NCI-H460 (cell line): ENCODE measurements around the gene ATOH8. TPM values are rescaled to one million over a fixed set of nuclear protein-coding genes. Genes with fewer than 3 reads are reported as not detected.

Experiments used
- DNase-seq: peaks from one replicate; pipeline ENCODE4 v3.0.0-alpha.2; 2016; ENCODE audit warnings: low read depth; ENCODE audit errors: extremely low read depth
- total RNA-seq: library from RNA; depleted of rRNA; stranded (reverse); fragments of >200 nt; shearing (Covaris generic); gene quantifications from 2 replicates; pipeline ENCODE4 v1.2.3, GENCODE V29; 2014

Gene ATOH8
- total RNA-seq, 1 experiment from 2014 or later: 0.89 TPM

GRCh38 chr2:85767803-85768665 lies 14.2 kb downstream of the ATOH8 start:
- no peak for DNase-seq

GRCh38 chr2:85768713-85769112 lies 14.9 kb downstream of the ATOH8 start:
- no peak for DNase-seq

- DNase-seq: no peak
These were observed 15.6 kb downstream of the ATOH8 start for GRCh38 chr2:85769236-85769982.

DNA sequence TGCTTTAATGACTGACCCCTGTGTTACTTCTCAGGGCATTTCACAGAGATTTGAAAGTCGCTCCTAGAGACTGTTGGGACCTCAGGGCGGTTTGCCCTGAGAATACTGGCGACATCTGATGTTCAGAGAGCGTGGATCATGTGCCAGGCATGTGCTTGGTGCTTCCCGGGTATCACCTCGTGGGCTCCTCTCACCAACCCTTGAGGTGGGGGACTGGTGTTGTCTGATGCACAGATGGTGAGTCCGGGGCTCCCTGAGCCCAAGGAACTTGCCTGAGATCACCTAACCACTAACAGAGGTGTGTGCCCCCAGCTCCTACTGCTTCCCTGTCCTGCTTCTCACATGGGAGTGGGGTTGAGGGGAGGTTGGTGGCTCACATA lies 16.2 kb downstream of the ATOH8 start:
- no peak for DNase-seq

GRCh38 chr2:85770369-85770768 lies 16.6 kb downstream of the ATOH8 start:
- DNase-seq: no peak

GRCh38 chr2:85770786-85771409 lies 17.1 kb downstream of the ATOH8 start:
- DNase-seq: no peak

GRCh38 chr2:85771486-85771885 lies 17.7 kb downstream of the ATOH8 start:
- DNase-seq: no peak

DNA sequence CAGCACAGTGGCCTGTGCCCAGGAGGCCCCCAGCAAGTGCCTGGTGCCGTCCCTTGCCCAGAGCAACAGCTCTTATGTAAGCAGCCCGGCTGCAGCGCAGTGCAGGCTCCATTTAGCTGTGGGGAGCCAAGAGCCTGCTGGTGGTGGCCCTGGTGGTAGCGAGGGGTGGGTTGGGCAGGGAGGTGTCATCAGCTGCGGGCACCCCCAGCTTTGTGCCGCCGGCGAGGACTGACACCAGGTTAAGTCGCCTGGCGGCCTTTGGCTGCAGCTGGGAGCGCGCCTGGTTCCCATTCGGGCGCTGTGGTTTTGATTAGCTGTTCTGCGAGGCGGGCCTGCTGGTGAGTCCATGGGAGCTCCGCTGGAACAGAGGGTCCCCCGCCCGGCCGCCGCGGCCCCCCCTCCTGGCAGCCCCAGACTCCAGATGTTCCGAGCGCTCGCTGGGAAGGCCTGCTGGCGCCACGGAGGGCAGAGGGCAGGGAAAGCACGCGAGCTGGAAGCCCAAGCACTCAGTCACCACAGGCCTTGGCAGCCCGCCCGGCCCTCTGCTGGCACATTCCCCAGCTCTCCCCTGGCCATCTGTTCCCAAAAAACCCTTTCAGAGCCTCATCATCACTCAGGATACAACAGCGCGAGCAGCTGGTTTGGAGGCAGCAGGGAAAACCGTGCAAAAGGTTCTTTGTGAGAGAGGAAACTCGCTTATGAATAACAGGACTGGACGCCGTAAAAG lies 18.4 kb downstream of the ATOH8 start:
- peak; percentile 77 for DNase-seq

DNA sequence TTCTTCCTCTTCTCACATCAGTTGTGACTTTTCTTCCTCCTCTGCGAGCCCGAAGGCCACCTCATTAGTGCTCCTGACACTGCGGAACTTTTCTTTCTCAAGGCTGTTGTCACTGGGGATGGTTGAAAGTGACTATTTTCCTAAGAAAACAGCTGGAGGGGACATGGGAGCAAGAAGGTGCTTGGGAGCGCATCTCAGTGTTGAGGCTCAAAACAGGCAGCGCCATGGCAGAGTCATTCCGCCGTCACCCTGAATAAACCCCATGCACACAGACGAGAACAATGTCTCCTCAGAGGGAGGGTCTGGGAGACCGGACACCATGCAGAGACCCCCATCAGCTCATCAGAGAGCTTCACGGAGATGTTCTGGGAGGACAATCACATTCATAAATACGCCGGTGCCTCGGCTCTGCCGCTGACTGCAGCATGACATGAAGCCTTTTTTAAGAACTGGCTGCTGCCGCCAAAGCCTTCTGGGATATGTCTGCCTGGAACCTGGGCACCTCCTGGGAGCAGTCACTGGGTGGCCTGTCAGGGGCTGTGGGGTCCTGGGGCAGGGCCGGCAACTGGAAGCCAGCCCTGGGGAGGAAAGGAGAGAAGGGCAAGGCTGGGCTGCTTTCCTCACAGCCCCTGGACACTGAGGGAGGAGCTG lies 19.2 kb downstream of the ATOH8 start:
- DNase-seq: no peak

DNA sequence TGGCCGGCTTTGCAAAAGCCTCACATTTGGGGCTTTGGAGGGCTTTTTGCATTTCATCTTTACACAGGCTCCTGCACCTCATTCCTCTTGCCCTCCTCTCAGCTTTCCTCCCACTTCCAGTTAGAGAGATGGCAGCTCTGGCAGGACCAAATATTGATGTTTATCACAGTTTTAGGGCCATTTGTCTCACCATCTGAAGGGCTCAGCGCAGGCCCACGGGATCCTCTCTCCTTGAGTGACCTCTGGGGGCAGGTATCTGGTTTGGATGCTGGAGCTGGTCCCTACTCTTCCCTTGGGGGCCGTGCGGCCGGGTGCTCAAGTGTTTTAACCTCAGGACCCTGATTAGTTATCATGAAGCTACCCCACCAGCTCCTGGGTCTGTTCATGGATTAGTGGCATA lies 19.9 kb downstream of the ATOH8 start:
- no peak for DNase-seq

DNA sequence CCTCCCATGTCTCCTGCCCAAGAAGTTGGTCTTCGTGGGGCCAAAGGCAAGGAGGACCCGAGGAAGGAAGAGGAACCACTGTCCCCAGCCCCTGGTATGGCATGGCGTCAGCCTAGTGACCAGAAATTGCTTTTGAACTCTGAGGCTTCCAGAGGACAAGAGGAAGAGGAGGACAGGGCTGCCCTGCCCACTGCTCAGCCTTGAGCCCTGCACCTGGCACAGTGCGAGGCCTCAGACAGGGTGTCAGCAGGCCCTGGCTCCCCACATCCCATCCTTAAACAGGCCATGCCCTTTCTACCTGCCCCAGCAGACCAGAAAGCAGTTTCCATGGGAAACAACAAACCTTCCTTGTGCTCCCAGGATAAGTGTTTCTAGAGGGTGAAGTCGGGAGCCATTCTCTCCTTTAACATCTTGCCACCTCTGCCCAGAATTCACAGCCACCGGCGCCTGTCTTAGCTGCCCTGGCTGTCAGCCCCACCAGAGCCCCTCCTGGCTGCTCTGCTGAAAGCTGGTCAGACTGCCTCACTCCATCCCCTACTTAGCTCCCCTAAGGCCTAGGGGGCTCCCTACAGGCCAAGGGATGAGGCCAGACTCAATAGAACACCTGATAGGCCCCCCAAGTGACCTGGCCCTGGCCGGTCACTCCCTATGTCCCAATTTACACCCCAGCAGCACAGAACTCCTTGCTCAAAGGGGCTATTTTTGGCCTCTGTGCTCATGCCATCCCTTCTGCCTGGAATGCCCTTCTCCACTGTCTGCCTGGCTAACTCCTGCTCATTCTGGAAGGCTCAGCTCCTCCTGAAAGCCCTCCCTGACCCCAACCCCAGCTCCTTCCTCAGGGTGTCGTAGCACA lies 20.6 kb downstream of the ATOH8 start:
- no peak for DNase-seq

- DNase-seq: no peak
These were observed 21.9 kb downstream of the ATOH8 start for GRCh38 chr2:85775406-85776381.

GRCh38 chr2:85776672-85777071 lies 22.9 kb downstream of the ATOH8 start:
- no peak for DNase-seq

DNA sequence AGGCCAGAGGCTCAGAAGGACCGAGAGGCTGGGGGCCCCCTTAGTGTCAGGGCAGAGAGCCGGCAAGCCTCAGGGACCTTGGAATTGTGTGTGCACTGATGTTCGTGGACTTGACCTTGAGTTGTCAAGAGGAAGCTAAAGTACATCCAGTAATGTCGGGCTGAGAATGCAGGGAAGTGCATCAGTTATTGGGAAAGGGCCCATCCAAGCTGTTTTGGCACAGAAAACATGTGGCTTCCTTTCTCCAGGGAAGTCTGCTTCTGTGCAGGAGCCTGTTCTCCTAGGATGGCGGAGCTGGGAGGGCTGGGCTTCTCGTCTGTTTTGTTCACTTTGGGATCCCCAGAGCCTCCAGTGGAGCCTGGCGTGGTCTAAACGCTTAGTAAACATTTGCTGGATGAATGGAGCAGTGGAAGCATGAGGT lies 23.7 kb downstream of the ATOH8 start:
- DNase-seq: no peak

DNA sequence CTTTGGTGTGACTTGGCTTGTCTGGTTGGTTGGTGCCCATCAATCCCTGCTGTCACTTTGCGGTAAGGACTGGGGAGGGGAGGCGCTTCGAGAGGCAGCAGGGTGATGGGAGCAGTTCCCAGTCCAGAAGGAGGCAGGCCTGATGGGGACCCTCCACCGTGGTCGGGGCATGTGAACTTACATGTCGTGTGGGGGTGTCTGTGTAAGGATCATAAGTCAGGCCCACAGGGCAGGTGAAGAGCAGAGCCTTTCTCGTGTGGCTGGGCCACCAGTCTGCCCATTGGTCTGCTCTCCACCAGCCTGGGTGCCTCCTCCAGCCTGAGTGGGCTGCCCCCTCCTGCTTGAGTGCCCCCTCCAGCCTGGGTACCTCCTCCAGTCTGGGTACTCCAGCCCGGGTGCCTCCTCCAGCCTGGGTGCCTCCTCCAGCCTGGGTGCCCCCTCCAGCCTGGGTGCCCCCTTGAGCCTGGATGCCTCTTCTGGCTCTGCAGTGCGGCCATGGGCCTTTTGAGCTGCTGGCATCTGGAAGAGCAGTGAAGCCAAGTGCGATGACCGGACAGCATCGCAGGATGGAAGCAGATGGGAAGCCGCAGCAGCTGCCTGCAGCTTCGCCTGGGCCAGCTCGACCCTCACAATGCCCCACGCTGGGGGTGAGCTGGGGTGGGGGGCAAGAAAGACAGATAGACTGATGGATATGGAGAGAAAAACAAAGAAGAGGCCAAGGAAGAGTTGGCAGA lies 25.0 kb downstream of the ATOH8 start:
- DNase-seq: no peak

GRCh38 chr2:85779641-85780315 lies 26.0 kb downstream of the ATOH8 start:
- DNase-seq: no peak
